KMS-11 (cell line): ENCODE data around the gene MND1.

Experiments used
- H2AFZ ChIP-seq: fragments of 200-600 bp; sonication (generic); 2 replicates; pipeline ENCODE4 v1.6.1; 2016; ENCODE audit warnings: antibody characterized with exemption, mixed run types, low read depth
- H3K27ac ChIP-seq: fragments of 200-600 bp; sonication (generic); 2 replicates; pipeline ENCODE4 v1.6.1; 2016; ENCODE audit warnings: mild to moderate bottlenecking, mixed run types
- H3K27me3 ChIP-seq: fragments of 200-600 bp; sonication (generic); 2 replicates; pipeline ENCODE4 v1.6.1; 2017; ENCODE audit warnings: mild to moderate bottlenecking, low read depth, mixed run types, moderate library complexity; ENCODE audit not compliant: insufficient read depth
- H3K36me3 ChIP-seq: fragments of 200-600 bp; sonication (generic); 2 replicates; pipeline ENCODE4 v1.6.1; 2017; ENCODE audit warnings: mild to moderate bottlenecking, mixed run types; ENCODE audit not compliant: insufficient read depth
- H3K4me1 ChIP-seq: fragments of 200-600 bp; sonication (generic); 2 replicates; pipeline ENCODE4 v1.6.1; 2016; ENCODE audit warnings: mild to moderate bottlenecking, low read depth, mixed run types; ENCODE audit not compliant: poor library complexity, severe bottlenecking
- H3K4me2 ChIP-seq: fragments of 200-600 bp; sonication (generic); 2 replicates; pipeline ENCODE4 v1.7.0; 2016; ENCODE audit warnings: mild to moderate bottlenecking, mixed run types
- H3K4me3 ChIP-seq: fragments of 200-600 bp; sonication (generic); IDR thresholded peaks from 2 replicates; pipeline ENCODE4 v1.6.1; 2017; ENCODE audit warnings: low read depth, low read length, mixed read lengths; ENCODE audit not compliant: insufficient read depth
- H3K79me2 ChIP-seq: fragments of 200-600 bp; sonication (generic); 2 replicates; pipeline ENCODE4 v1.6.1; 2016; ENCODE audit warnings: low read depth, mixed run types; ENCODE audit not compliant: insufficient read depth
- H3K9ac ChIP-seq: fragments of 200-600 bp; sonication (generic); 2 replicates; pipeline ENCODE4 v1.6.1; 2016; ENCODE audit warnings: mild to moderate bottlenecking, mixed run types
- H4K20me1 ChIP-seq: fragments of 200-600 bp; sonication (generic); 2 replicates; pipeline ENCODE4 v1.6.1; 2016; ENCODE audit warnings: mild to moderate bottlenecking, mixed run types; ENCODE audit not compliant: insufficient read depth
- TF ChIP-seq, protein P1 (sequence below): fragments of 200-600 bp; sonication (generic); conservative IDR thresholded peaks from 2 replicates; pipeline ENCODE4 v1.6.1; 2017; ENCODE audit warnings: low read depth, mild to moderate bottlenecking, antibody characterized with exemption, low read length, moderate library complexity, mixed read lengths

MND1 gene

GRCh38 chr4:153364061-153364460, 19.6 kb downstream of the MND1 start:
- Histone ChIP-seq H3K4me2 (no peak overlapping the region), H2AFZ (no peak overlapping the region), H3K36me3 (no peaks in the 10 kb centered on the region), H3K27me3 (no peaks in the 10 kb centered on the region), H3K9ac (no peak overlapping the region), H3K4me3 (no peak overlapping the region), H3K4me1 (no peaks in the 10 kb centered on the region), H3K27ac (no peak overlapping the region), H3K79me2 (no peaks in the 10 kb centered on the region), H4K20me1 (no peaks in the 10 kb centered on the region)
- TF ChIP-seq, protein P1, sequence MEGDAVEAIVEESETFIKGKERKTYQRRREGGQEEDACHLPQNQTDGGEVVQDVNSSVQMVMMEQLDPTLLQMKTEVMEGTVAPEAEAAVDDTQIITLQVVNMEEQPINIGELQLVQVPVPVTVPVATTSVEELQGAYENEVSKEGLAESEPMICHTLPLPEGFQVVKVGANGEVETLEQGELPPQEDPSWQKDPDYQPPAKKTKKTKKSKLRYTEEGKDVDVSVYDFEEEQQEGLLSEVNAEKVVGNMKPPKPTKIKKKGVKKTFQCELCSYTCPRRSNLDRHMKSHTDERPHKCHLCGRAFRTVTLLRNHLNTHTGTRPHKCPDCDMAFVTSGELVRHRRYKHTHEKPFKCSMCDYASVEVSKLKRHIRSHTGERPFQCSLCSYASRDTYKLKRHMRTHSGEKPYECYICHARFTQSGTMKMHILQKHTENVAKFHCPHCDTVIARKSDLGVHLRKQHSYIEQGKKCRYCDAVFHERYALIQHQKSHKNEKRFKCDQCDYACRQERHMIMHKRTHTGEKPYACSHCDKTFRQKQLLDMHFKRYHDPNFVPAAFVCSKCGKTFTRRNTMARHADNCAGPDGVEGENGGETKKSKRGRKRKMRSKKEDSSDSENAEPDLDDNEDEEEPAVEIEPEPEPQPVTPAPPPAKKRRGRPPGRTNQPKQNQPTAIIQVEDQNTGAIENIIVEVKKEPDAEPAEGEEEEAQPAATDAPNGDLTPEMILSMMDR, result no peak

GRCh38 chr4:153365003-153365402, 20.5 kb downstream of the MND1 start:
- Histone ChIP-seq H3K79me2 (no peaks in the 10 kb centered on the region), H3K4me2 (no peak overlapping the region), H3K36me3 (no peaks in the 10 kb centered on the region), H3K27ac (no peak overlapping the region), H4K20me1 (no peaks in the 10 kb centered on the region), H3K4me1 (no peaks in the 10 kb centered on the region), H3K9ac (no peak overlapping the region), H2AFZ (no peak overlapping the region), H3K4me3 (no peak overlapping the region), H3K27me3 (no peaks in the 10 kb centered on the region)
- TF ChIP-seq, protein P1, result no peak

DNA sequence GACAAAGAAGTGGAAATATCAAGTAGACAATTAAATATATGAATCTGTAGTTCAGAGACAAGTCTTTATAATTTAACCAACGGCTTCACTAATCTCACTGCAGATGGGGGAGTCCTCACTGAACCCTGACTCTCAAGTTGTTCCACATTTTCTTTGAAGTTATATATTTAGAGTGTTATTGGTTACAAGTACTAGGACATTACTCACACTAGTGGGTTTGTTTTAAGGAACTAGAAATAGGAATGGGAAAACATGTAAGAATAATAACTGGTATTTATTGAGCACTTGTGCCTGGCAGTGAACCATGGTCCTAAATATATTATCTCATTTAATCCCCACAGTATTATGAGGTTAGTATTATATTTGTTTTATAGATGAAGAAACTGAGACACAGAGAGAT, 22.0 kb downstream of the MND1 start:
- TF ChIP-seq, protein P1, result no peak
- Histone ChIP-seq H3K79me2 (no peaks in the 10 kb centered on the region), H3K4me3 (no peak overlapping the region), H2AFZ (no peak overlapping the region), H3K27ac (no peak overlapping the region), H4K20me1 (no peaks in the 10 kb centered on the region), H3K4me1 (no peaks in the 10 kb centered on the region), H3K4me2 (no peak overlapping the region), H3K36me3 (no peaks in the 10 kb centered on the region), H3K9ac (no peak overlapping the region), H3K27me3 (no peaks in the 10 kb centered on the region)

GRCh38 chr4:153367092-153367491, 22.6 kb downstream of the MND1 start:
- TF ChIP-seq, protein P1, result no peak
- Histone ChIP-seq H3K79me2 (no peaks in the 10 kb centered on the region), H3K4me1 (no peaks in the 10 kb centered on the region), H2AFZ (no peak overlapping the region), H4K20me1 (no peaks in the 10 kb centered on the region), H3K4me2 (no peak overlapping the region), H3K36me3 (no peaks in the 10 kb centered on the region), H3K9ac (no peak overlapping the region), H3K4me3 (no peak overlapping the region), H3K27ac (no peak overlapping the region), H3K27me3 (no peaks in the 10 kb centered on the region)

DNA sequence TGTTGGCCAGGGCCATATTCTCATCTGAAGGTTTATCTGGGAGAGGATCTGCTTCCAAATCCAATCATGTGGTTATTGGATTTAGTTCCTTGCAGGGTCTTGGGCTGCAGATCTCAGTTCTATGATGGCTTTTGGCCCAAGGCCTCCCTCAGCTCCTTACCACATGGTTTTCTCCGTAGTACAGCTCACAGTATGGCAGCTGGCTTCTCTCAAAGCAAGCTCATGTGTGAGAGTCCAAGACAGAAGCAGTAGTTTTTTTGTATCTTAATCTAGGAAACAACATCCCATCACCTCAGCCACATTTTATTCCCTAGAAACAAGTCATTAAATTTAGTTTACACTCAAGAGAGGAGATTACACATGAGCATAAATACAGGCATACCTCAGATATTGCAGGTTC, 24.5 kb downstream of the MND1 start:
- Histone ChIP-seq H3K27ac (no peak overlapping the region), H3K4me1 (no peaks in the 10 kb centered on the region), H3K79me2 (no peaks in the 10 kb centered on the region), H3K4me2 (no peak overlapping the region), H3K27me3 (no peaks in the 10 kb centered on the region), H3K36me3 (no peaks in the 10 kb centered on the region), H3K4me3 (no peak overlapping the region), H4K20me1 (no peaks in the 10 kb centered on the region), H3K9ac (no peak overlapping the region), H2AFZ (no peak overlapping the region)
- TF ChIP-seq, protein P1, result no peak
